PC-9 (cell line): Measurements from ENCODE around the gene RTP5. TPM values are rescaled to one million over a fixed set of nuclear protein-coding genes. Genes with fewer than 3 reads are reported as not detected.

ENCODE experiments used
- BruUV-seq: library from RNA; stranded (reverse); fragments of 400-500 nt; replicated peaks from 2 replicates; lab custom pipeline; 2021; lab: Mats Ljungman, UMichigan
- CTCF ChIA-PET: fragments of 300-600 bp; sonication (Branson Sonifier 250); formaldehyde crosslinking; loops from one replicate; lab custom pipeline; 2022; ENCODE audit warnings: antibody characterized with exemption; lab: Charles Lee
- POLR2A ChIA-PET: fragments of 300-600 bp; sonication (Branson Sonifier 250); formaldehyde crosslinking; loops from one replicate; lab custom pipeline; 2022; ENCODE audit warnings: antibody characterized with exemption; ENCODE audit not compliant: unreplicated experiment; lab: Charles Lee
- DNase-seq, 2 experiments: peaks; one replicate each; pipeline versions ENCODE4 v3.0.0 to v3.0.0-alpha.2; 2015 to 2022; ENCODE audit warnings: mixed read lengths in 1 of 2
- H2AFZ ChIP-seq: fragments of 200-600 bp; sonication (generic); 2 replicates; pipeline ENCODE4 v1.8.1; 2017; ENCODE audit warnings: antibody characterized with exemption
- H3F3A ChIP-seq: fragments of 200-600 bp; sonication (generic); 2 replicates; pipeline ENCODE4 v1.8.1; 2017; ENCODE audit warnings: antibody characterized with exemption, mild to moderate bottlenecking, low read depth; ENCODE audit not compliant: insufficient read depth
- H3K27ac ChIP-seq: fragments of 200-600 bp; sonication (generic); 2 replicates; pipeline ENCODE4 v1.6.1; 2016; ENCODE audit warnings: mixed run types
- H3K27me3 ChIP-seq: fragments of 200-600 bp; sonication (generic); 2 replicates; pipeline ENCODE4 v1.6.1; 2016; ENCODE audit warnings: low read depth, mixed run types; ENCODE audit not compliant: insufficient read depth
- H3K36me3 ChIP-seq: fragments of 200-600 bp; sonication (generic); 2 replicates; pipeline ENCODE4 v1.6.1; 2016; ENCODE audit warnings: low read depth, mixed run types
- H3K4me1 ChIP-seq: fragments of 200-600 bp; sonication (generic); replicated peaks from 2 replicates; pipeline ENCODE4 v1.6.1; 2016; ENCODE audit warnings: mixed run types; ENCODE audit not compliant: insufficient read depth
- H3K4me2 ChIP-seq: fragments of 200-600 bp; sonication (generic); 2 replicates; pipeline ENCODE4 v1.6.1; 2017; ENCODE audit warnings: mixed run types
- H3K4me3 ChIP-seq: fragments of 200-600 bp; sonication (generic); 2 replicates; pipeline ENCODE4 v1.6.1; 2016; ENCODE audit warnings: mixed run types
- H3K79me2 ChIP-seq: fragments of 200-600 bp; sonication (generic); 2 replicates; pipeline ENCODE4 v1.6.1; 2017; ENCODE audit warnings: low read depth, mixed run types
- H3K9me2 ChIP-seq: fragments of 200-600 bp; sonication (generic); 2 replicates; pipeline ENCODE4 v1.8.1; 2017; ENCODE audit warnings: mild to moderate bottlenecking; ENCODE audit not compliant: insufficient read depth
- H3K9me3 ChIP-seq: fragments of 200-600 bp; sonication (generic); 2 replicates; pipeline ENCODE4 v1.8.1; 2016; ENCODE audit warnings: low read depth; ENCODE audit not compliant: insufficient read depth
- H4K20me1 ChIP-seq: fragments of 200-600 bp; sonication (generic); 2 replicates; pipeline ENCODE4 v1.8.1; 2017; ENCODE audit not compliant: insufficient read depth
- CTCF ChIP-seq: fragments of 200-600 bp; sonication (generic); conservative IDR thresholded peaks from 2 replicates; pipeline ENCODE4 v1.6.1; 2017; ENCODE audit warnings: mixed run types, antibody characterized with exemption, mild to moderate bottlenecking, moderate library complexity
- EZH2 ChIP-seq: fragments of 200-600 bp; sonication (generic); IDR thresholded peaks from 2 replicates; pipeline ENCODE4 v1.8.0; 2017; ENCODE audit warnings: antibody characterized with exemption, low read depth
- intact Hi-C: fragments of 100-400 bp; cut with micrococcal nuclease; formaldehyde crosslinking; loops from one replicate; pipeline ENCODE4 v1.10.0; 2022; ENCODE audit not compliant: unreplicated experiment
- total RNA-seq: library from RNA; stranded (reverse); gene quantifications from 2 replicates; pipeline ENCODE4 v1.2.3, GENCODE V29; 2021

RTP5 gene
- total RNA-seq, 1 experiment from 2014 or later: not detected

- Histone ChIP-seq H3K27ac (no peak overlapping the region), H3K9me2 (no peaks in the 10 kb centered on the region), H3K9me3 (no peaks in the 10 kb centered on the region), H3F3A (no peaks in the 10 kb centered on the region; the same call in 1 of the 2 replicates), H3K4me3 (no peak overlapping the region), H3K79me2 (no peaks in the 10 kb centered on the region), H3K4me2 (no peak overlapping the region), H3K27me3 (peaks cover 46% of the 10 kb centered on the region), H4K20me1 (no peaks in the 10 kb centered on the region), H3K36me3 (no peaks in the 10 kb centered on the region), H3K4me1 (no peaks in the 10 kb centered on the region), H2AFZ (no peak overlapping the region)
- TF ChIP-seq EZH2 (no peak), CTCF (no peak)
- DNase-seq: no peak
- POLR2A ChIA-PET: no interaction called here
- intact Hi-C loops: loop anchor here (2.0 kb wide), 1 partner anchor 70 kb away; no protein-coding TSS in a partner anchor
- CTCF ChIA-PET: no interaction called here
- no TSS peak for BruUV-seq
Observed at GRCh38 chr2:241844831-241845578, 24.5 kb upstream of the RTP5 start.

DNA sequence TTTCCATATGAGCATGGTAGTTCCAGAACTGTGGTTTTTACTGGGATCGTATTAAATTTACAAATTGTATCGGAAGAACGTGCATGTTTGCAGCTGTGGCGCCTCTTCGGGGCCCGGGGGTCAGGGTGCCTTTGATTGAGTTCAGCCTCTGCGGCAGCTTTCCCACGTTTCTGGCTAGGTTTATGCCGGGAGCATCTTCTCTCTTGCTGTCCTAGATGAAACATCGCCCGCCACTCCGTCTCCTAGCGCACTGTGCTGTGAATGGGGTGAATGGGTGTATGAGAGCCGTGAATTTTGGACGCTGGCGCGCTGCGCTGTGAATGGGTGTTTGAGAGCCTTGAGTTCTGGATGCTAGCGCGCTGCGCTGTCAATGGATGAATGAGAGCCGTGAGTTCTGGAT is 23.1 kb upstream of the RTP5 start:
- POLR2A ChIA-PET: no interaction called here
- TF ChIP-seq CTCF (no peak), EZH2 (no peak)

DNA sequence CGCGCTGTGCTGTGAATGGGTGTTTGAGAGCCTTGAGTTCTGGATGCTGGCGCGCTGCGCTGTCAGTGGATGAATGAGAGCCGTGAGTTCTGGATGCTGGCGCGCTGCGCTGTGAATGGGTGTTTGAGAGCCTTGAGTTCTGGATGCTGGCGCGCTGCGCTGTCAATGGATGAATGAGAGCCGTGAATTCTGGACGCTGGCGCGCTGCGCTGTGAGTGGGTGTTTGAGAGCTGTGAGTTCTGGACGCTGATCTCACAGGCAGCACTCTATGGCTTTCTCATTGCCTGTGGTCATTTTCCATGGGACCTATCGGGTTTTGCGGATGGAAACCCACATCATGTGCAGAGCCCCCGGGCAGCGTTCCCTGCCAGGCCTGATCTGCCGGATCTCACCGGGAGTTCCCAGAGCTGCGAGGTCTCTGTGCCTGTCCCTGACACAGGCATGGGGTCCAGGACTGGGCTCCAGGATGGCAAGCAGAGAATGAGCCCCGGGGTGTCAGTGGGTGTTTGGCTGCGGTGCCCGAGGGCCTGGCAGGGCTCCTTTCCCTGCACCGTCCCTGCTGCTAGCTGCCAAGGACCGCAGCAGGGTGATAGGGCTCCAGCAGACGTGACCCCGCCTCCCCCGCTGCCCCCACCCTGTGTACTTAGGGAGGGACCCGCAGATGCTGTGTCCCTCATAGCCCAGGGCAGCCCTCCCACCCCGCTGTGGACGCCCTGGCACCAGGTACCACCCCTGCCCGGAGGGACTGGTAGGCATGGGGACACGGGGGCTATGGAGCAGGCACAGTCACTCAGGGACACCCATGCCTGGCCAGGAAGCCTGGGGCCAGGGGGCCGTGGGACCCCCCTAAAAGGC is 20.5 kb upstream of the RTP5 start:
- H3K27ac ChIP-seq: no peak overlapping the region
- H3K9me3 ChIP-seq: no peaks in the 10 kb centered on the region
- no peaks in the 10 kb centered on the region for H3F3A ChIP-seq
- DNase-seq: peak in 1 of 2 experiments; percentile 1
- no peaks in the 10 kb centered on the region for H3K36me3 ChIP-seq
- H3K27me3 ChIP-seq: peaks cover 67% of the 10 kb centered on the region
- H4K20me1 ChIP-seq: no peaks in the 10 kb centered on the region
- POLR2A ChIA-PET: no interaction called here
- no TSS peak for BruUV-seq
- CTCF ChIA-PET: no interaction called here
- intact Hi-C loops: no loop called here
- H3K9me2 ChIP-seq: no peaks in the 10 kb centered on the region
- no peak overlapping the region for H2AFZ ChIP-seq
- no peaks in the 10 kb centered on the region for H3K4me1 ChIP-seq
- no peak overlapping the region for H3K4me2 ChIP-seq
- no peaks in the 10 kb centered on the region for H3K79me2 ChIP-seq
- H3K4me3 ChIP-seq: no peak overlapping the region
- TF ChIP-seq EZH2: no peak
- no peak for TF ChIP-seq CTCF

More for the DNA sequence above, 23.1 kb upstream of the RTP5 start:
- no peaks in the 10 kb centered on the region for H4K20me1 ChIP-seq
- H3K9me2 ChIP-seq: no peaks in the 10 kb centered on the region
- no peak overlapping the region for H3K4me2 ChIP-seq
- no peak overlapping the region for H2AFZ ChIP-seq
- H3K79me2 ChIP-seq: no peaks in the 10 kb centered on the region
- CTCF ChIA-PET: no interaction called here
- intact Hi-C loops: no loop called here
- no peaks in the 10 kb centered on the region for H3K4me1 ChIP-seq
- no peaks in the 10 kb centered on the region for H3K36me3 ChIP-seq
- no peaks in the 10 kb centered on the region for H3K9me3 ChIP-seq
- no peaks in the 10 kb centered on the region; the same call in 1 of the 2 replicates for H3F3A ChIP-seq
- no peak for DNase-seq
- BruUV-seq: no TSS peak
- H3K27me3 ChIP-seq: peaks cover 54% of the 10 kb centered on the region
- H3K4me3 ChIP-seq: no peak overlapping the region
- H3K27ac ChIP-seq: no peak overlapping the region
